ENCODE results near the gene DLGAP1.
A peak's percentile ranks its signal among the peaks of the same experiment; 100 is the strongest.

The DLGAP1 gene

GRCh38 chr18:3594760-3595368, 860.2 kb downstream of the DLGAP1 start (continued):
- no peak for TF ChIP-seq TSHZ2 (CRISPR knock-in tag; IDR thresholded peaks at IDR 0.05)
- no peak for TF ChIP-seq RARB (CRISPR knock-in tag; IDR thresholded peaks at IDR 0.05)
- TF ChIP-seq CSRNP3 (CRISPR knock-in tag; IDR thresholded peaks at IDR 0.05), result no peak
- TF ChIP-seq ZFP3 (CRISPR knock-in tag; IDR thresholded peaks at IDR 0.05), result no peak
- TF ChIP-seq ISL1 (CRISPR knock-in tag; IDR thresholded peaks at IDR 0.05), result no peak
- no peak for TF ChIP-seq GLIS3 (CRISPR knock-in tag; IDR thresholded peaks at IDR 0.05)
- TF ChIP-seq ZNF8 (CRISPR knock-in tag; IDR thresholded peaks at IDR 0.05), result no peak
- no peak for TF ChIP-seq TCF4 (CRISPR knock-in tag; IDR thresholded peaks at IDR 0.05; ENCODE audit: borderline replicate concordance)

GRCh38 chr18:3593904-3594759, 861.0 kb downstream of the DLGAP1 start:
- TF ChIP-seq PATZ1 (CRISPR knock-in tag; IDR thresholded peaks at IDR 0.05; ENCODE audit: borderline replicate concordance) (peak; percentile 92), GLIS3 (CRISPR knock-in tag; IDR thresholded peaks at IDR 0.05) (no peak)
- peak; percentile 82 for ATAC-seq

GRCh38 chr18:3593381-3593903, 861.7 kb downstream of the DLGAP1 start:
- ATAC-seq, result peak; percentile 70
- TF ChIP-seq TSHZ2 (CRISPR knock-in tag; IDR thresholded peaks at IDR 0.05) (peak; percentile 50; the same call in 1 of the 2 replicates), PATZ1 (CRISPR knock-in tag; IDR thresholded peaks at IDR 0.05; ENCODE audit: borderline replicate concordance) (no peak), ISL1 (CRISPR knock-in tag; IDR thresholded peaks at IDR 0.05) (peak; percentile 33), ZFP3 (CRISPR knock-in tag; IDR thresholded peaks at IDR 0.05) (0 out of 2 replicates have a peak, but pooled peaks have one; percentile 38), TCF4 (CRISPR knock-in tag; IDR thresholded peaks at IDR 0.05; ENCODE audit: borderline replicate concordance) (peak; percentile 26; the same call in 1 of the 2 replicates), ZNF8 (CRISPR knock-in tag; IDR thresholded peaks at IDR 0.05) (0 out of 2 replicates have a peak, but pooled peaks have one; percentile 8), BACH2 (CRISPR knock-in tag; IDR thresholded peaks at IDR 0.05; ENCODE audit: borderline replicate concordance) (no peak), GLIS3 (CRISPR knock-in tag; IDR thresholded peaks at IDR 0.05) (0 out of 2 replicates have a peak, but pooled peaks have one; percentile 6)

- no peak for ATAC-seq
- TF ChIP-seq ZNF8 (CRISPR knock-in tag; IDR thresholded peaks at IDR 0.05) (no peak), ZFP3 (CRISPR knock-in tag; IDR thresholded peaks at IDR 0.05) (no peak), RARB (CRISPR knock-in tag; IDR thresholded peaks at IDR 0.05) (no peak), CSDC2 (CRISPR knock-in tag; IDR thresholded peaks at IDR 0.05) (no peak), CSRNP3 (CRISPR knock-in tag; IDR thresholded peaks at IDR 0.05) (no peak), PATZ1 (CRISPR knock-in tag; IDR thresholded peaks at IDR 0.05; ENCODE audit: borderline replicate concordance) (no peak), ZNF70 (CRISPR knock-in tag; IDR thresholded peaks at IDR 0.05) (no peak), OSR1 (CRISPR knock-in tag; IDR thresholded peaks at IDR 0.05) (no peak), ZC3H10 (CRISPR knock-in tag; IDR thresholded peaks at IDR 0.05) (no peak)
Measured at GRCh38 chr18:3592864-3593263, 862.2 kb downstream of the DLGAP1 start.

Data from SK-N-SH treated with all-trans-retinoic acid at 6 μM for 48 hours (cell line).